Vagina (tissue), 2 donors: Measurements from ENCODE around the gene CRTAC1. TPM values are rescaled to one million over a fixed set of nuclear protein-coding genes. Genes with fewer than 3 reads are reported as not detected.

Experiments
- DNase-seq, 2 donors: peaks; one replicate each; pipeline ENCODE4 v3.0.0-alpha.2; 2017; ENCODE audit errors: extremely low spot score in 2 of 2
- H3K27ac ChIP-seq: fragments of 200-600 bp; sonication (generic); one replicate; pipeline ENCODE4 v1.5.1; 2019
- H3K27me3 ChIP-seq: fragments of 200-600 bp; sonication (generic); one replicate; pipeline ENCODE4 v1.5.1; 2019
- H3K36me3 ChIP-seq, 2 donors: fragments of 200-600 bp; sonication (generic); one replicate each; pipeline ENCODE4 v1.5.1; 2017 to 2019
- H3K4me1 ChIP-seq: fragments of 200-600 bp; sonication (generic); one replicate; pipeline ENCODE4 v1.5.1; 2019
- H3K4me3 ChIP-seq, 2 donors: fragments of 200-600 bp; sonication (generic); 1 replicate in 1 of 2; 2 replicates in 1 of 2; pipeline ENCODE4 v1.5.1; 2016 to 2019
- H3K9me3 ChIP-seq: fragments of 200-600 bp; sonication (generic); one replicate; pipeline ENCODE4 v1.5.1; 2019
- CTCF ChIP-seq, 3 experiments: fragments of 450-650 bp in 2 of 3; fragments of 200-600 bp in 1 of 3; sonication (generic) in 1 of 3; IDR thresholded peaks; one replicate each; pipeline ENCODE4 v1.5.1; 2017 to 2019; ENCODE audit warnings: antibody characterized with exemption in 3 of 3, mild to moderate bottlenecking in 2 of 3, moderate library complexity in 2 of 3
- POLR2A ChIP-seq, 2 donors: fragments of 450-650 bp; IDR thresholded peaks; one replicate each; pipeline ENCODE4 v1.6.1; 2017; ENCODE audit warnings: antibody characterized with exemption in 2 of 2, mild to moderate bottlenecking in 2 of 2, moderate library complexity in 2 of 2
- POLR2AphosphoS5 ChIP-seq, 2 donors: sonication (generic); formaldehyde crosslinking; IDR thresholded peaks; one replicate each; pipeline ENCODE4 v1.9.0; 2017; ENCODE audit warnings: antibody characterized with exemption in 2 of 2, mild to moderate bottlenecking in 2 of 2, low read depth in 1 of 2; ENCODE audit not compliant: insufficient read depth in 1 of 2
- intact Hi-C: fragments of 100-400 bp; cut with DNase I; formaldehyde crosslinking; loops from one replicate; pipeline ENCODE4 v1.15.1; 2023
- total RNA-seq: library from RNA; depleted of rRNA; stranded (reverse); fragments of >200 nt; gene quantifications from one replicate; pipeline ENCODE4 v1.2.3, GENCODE V29; 2016

CRTAC1 gene
- total RNA-seq, 1 donor from 2014 or later, result 2.5 TPM

GRCh38 chr10:98055841-98056516, 25.6 kb upstream of the CRTAC1 start:
- H3K4me3 ChIP-seq, result no peak overlapping the region
- H3K4me1 ChIP-seq, result no peaks in the 10 kb centered on the region
- no peak for DNase-seq
- no peaks in the 10 kb centered on the region for H3K27me3 ChIP-seq
- no peak for TF ChIP-seq POLR2A (IDR thresholded peaks at IDR 0.05)
- no peak for TF ChIP-seq CTCF (IDR thresholded peaks at IDR 0.05)
- no peak for TF ChIP-seq POLR2AphosphoS5 (IDR thresholded peaks at IDR 0.05; ENCODE audit: insufficient read depth in 1 of 2, low read depth in 1 of 2)
- no peak overlapping the region for H3K27ac ChIP-seq
- intact Hi-C loops, result no loop called here
- no peaks in the 10 kb centered on the region for H3K36me3 ChIP-seq
- H3K9me3 ChIP-seq, result no peaks in the 10 kb centered on the region

GRCh38 chr10:98047009-98047741, 16.8 kb upstream of the CRTAC1 start:
- TF ChIP-seq POLR2AphosphoS5 (IDR thresholded peaks at IDR 0.05; ENCODE audit: insufficient read depth in 1 of 2, low read depth in 1 of 2), result no peak
- no peak for TF ChIP-seq POLR2A (IDR thresholded peaks at IDR 0.05)
- no peak for TF ChIP-seq CTCF (IDR thresholded peaks at IDR 0.05)
- H3K9me3 ChIP-seq, result no peaks in the 10 kb centered on the region
- H3K4me1 ChIP-seq, result peaks cover 4% of the 10 kb centered on the region
- H3K4me3 ChIP-seq, result no peak overlapping the region
- no peaks in the 10 kb centered on the region for H3K27me3 ChIP-seq
- H3K27ac ChIP-seq, result no peak overlapping the region
- DNase-seq, result no peak
- H3K36me3 ChIP-seq, result no peaks in the 10 kb centered on the region
- intact Hi-C loops, result loop anchor here (10.0 kb wide), 1 partner anchor 132 kb away; no protein-coding TSS in a partner anchor

- Histone ChIP-seq H3K27me3 (no peaks in the 10 kb centered on the region), H3K4me1 (peaks cover 4% of the 10 kb centered on the region), H3K27ac (no peak overlapping the region), H3K36me3 (no peaks in the 10 kb centered on the region), H3K4me3 (no peak overlapping the region), H3K9me3 (no peaks in the 10 kb centered on the region)
- peak; percentile 43 to 64 (median 53) for TF ChIP-seq CTCF (IDR thresholded peaks at IDR 0.05)
- no peak for TF ChIP-seq POLR2A (IDR thresholded peaks at IDR 0.05)
- no peak for DNase-seq
- intact Hi-C loops, result loop anchor here (10.0 kb wide), 1 partner anchor 131 kb away; no protein-coding TSS in a partner anchor
These were observed 15.5 kb upstream of the CRTAC1 start for GRCh38 chr10:98045785-98046389.

GRCh38 chr10:98041352-98042043, 11.1 kb upstream of the CRTAC1 start:
- H3K4me3 ChIP-seq, result no peak overlapping the region
- no peak for TF ChIP-seq POLR2A (IDR thresholded peaks at IDR 0.05)
- peak; percentile 28 to 59 (median 57) for TF ChIP-seq CTCF (IDR thresholded peaks at IDR 0.05)
- H3K9me3 ChIP-seq, result no peaks in the 10 kb centered on the region
- intact Hi-C loops, result loop anchor here (10.0 kb wide), 1 partner anchor 127 kb away; no protein-coding TSS in a partner anchor
- DNase-seq, result no peak
- peaks cover 7% of the 10 kb centered on the region for H3K27me3 ChIP-seq
- no peak overlapping the region for H3K27ac ChIP-seq
- no peaks in the 10 kb centered on the region for H3K4me1 ChIP-seq
- H3K36me3 ChIP-seq, result no peaks in the 10 kb centered on the region
